Non-pigmented ciliary epithelial cell (primary cell): ENCODE measurements around the gene ADORA2A.

Experiments
- DNase-seq: peaks from one replicate; pipeline ENCODE4 v3.0.0-alpha.2; 2010; ENCODE audit warnings: low read depth

The ADORA2A gene

DNA sequence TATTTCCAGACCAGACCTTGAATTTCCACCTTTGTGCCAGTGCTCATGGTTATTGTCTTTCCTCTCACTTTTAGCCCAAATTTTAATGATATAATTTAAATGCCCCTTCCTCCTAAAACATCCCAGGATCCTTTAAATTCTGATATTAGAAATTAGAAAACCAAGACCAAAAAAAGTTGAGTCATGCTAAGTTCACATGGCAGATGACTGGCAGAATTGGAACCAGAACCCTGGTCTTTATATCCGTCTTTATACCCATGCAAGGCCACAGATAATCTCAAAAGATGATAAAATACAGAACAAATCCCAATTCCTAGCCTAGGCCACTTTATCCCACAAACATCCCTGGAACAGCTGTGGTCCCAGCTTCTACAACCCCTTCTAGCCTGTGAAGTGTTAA is 26.5 kb downstream of the ADORA2A start:
- no peak for DNase-seq

DNA sequence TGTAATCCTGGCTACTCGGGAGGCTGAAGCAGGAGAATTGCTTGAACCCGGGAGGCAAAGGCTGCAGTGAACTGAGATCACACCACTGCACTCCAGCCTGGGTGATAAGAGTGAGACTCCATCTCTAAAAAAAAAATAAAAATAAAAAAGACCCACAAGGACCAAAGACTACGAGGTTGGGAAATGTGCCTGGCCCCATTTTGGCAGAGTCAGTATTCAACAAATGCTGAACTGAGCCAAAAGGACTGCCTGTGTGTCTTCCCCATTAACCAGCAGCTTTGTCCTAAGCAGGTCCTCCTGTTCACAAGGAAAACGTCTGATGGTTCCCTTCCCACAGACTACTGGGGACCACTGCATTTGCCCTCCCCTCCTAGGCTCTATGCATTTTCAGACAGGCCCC is 27.6 kb downstream of the ADORA2A start:
- no peak for DNase-seq

DNA sequence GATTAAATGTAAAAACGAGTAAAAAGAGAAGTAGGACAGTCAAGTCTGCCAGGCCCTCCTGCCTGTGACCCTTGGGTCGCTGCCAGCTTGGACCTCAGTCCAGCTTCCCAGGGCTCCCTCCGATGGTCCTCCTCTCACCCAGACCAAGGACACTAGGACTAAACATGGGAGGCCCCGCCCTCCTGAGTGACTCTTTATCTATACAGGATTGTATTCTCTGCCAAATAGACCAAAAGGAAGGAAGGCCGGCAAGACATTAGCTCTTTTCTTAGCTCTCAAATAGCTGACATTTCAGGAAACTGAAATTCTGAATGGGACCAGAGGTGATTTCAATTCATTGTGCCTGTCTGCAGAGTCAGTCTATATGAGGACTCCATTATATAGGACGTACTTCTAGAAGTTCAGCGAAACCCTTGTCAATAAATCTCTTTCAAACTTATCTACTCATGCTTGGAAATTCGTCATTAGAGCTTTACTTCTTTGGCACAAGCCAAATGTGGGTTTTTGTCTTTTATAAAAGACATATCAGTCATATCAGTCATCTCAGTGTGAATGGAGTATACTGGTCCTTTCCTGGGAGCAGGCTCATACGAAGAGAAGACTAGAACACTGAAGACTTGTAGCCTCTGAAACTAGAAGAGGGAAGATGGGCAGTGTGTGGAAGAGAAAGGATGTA is 28.5 kb downstream of the ADORA2A start:
- no peak for DNase-seq

DNA sequence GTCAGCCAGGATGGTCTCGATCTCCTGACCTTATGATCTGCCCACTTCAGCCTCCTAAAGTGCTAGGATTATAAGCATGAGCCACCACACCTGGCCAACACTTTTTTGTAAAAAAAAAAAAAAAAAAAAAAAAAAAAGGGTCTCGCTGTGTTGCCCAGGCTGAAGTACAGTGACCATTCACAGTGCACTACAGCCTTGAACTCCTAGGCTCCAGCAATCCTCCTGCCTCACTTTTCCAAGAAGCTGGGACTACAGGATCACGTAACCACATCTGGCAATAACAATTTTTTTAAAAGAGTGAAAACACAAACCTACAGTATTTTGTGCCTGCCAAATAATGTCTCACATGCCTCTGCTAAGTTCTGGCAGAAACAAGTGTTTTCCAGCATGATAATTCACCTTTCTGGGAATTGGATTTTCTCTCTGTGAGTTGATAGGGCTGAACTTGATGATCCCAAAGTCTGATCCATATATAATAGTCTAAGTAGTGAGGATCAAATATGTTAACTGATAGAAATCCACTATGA is 30.6 kb downstream of the ADORA2A start:
- DNase-seq: no peak

DNA sequence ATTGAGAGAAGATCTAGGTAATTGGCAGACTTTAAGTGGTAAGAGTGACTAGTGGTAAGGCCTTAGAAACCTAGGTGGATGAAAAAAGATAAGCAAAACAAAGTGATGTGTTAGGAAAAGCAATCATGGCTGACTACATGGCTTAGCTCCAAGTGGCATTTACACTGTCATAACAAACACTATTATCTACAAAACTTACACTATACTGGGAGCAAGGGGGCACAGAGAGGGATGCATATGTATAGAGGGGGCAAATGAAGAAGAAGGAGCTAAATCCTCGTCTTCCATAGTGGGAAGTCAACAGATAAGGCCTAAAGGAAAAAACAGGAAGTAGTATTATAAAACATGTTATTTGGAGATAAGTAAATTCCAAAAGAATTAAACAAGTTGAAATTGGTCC is 32.5 kb downstream of the ADORA2A start:
- no peak for DNase-seq

DNA sequence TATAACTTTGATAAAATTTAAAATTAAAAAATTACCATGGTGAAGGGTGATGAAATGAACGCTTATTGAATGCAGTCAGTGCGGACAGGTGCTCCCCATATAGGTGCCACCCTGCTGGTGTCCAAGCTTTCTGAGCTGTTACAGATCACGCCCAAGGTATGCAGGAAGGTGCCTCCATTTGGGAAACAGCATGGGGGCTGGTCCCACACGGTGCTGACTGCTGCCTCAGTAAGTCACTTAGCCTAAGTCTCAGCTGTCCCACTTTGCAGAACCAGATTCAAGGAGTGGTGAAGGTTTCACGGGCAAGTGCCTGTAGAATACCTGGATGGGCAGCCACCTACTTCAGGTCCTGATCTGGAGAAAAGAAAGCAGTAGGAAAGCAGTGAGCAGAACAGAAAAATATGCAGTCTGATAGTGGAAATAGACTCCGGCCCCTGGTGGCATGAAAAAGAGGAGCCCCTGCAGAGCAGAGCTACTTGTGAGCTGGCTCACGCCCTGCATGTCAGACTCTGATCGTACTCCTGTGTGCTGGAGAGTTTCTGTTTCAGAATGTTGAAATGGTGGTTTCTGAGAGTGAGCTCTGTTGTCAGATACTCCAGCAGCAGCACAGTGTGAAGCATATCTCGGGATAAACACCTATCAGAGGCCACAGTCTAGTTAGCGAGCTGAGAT is 33.2 kb downstream of the ADORA2A start:
- no peak for DNase-seq

DNA sequence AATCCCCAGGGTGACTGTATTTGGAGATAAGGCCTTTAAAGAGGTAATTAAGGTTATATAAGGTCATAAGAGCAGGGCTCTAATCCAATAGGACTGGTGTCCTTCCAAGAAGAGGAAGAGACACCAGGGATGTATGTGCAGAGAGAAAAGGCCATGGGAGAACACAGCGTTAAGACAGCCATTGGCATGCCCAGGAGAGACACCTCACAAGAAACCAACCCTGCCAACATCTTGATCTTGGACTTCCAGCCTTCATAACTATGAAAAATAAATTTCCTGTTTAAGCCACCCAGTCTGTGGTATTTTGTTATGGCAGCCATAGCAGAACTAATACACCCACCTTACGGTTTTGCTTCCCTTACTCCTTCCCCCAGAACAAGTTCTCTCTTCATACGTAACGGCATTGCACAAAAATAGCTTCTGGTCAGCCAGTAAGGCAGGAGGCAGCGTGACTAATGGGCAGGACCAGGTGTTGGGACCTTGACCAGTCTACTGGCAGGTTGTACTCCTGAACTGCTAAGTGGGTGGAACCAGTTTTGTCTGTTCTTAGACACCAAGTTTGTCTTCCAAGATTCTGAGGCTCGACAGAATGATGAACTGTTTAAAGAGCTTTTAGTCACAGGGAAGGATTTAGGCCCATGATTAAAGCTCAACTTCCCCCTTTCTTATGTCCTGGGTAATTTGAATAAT is 35.8 kb downstream of the ADORA2A start:
- DNase-seq: no peak

DNA sequence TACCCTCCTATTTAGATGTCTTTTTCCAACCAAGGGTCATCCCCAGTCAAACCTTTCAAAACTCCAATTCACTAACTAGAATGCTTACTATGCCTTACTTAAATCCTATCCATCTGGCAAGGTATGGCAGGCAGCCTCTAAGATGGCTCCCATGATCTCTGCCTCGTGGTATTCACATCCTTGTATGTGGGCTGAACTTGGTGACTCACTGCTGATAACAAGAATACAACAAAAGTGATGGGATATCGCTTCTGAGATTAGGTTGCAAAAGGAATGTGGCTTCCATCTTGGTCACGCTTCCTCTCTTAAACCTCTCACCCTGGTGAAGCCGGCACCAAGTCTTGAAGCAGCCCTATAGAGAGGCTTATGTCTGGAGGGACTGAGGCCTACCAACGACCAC is 38.2 kb downstream of the ADORA2A start:
- DNase-seq: peak; percentile 89

DNA sequence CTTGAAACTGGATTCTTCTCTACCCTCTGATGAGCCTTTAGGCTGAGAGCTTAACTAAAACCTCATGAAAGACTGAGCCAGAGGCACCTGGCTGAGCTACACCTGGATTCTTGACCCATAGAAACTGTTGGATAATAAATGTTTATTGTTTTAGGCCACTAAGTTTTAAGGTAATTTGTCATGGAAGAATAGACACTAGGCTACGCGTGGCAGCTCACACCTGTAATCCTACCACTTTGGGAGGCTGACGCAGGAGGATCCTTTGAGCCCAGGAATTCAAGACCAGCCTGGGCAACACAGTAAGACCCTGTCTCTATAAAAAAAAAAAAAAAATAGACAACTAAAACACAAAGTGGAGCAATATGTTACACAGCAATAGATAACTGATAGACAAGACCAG is 38.6 kb downstream of the ADORA2A start:
- DNase-seq: no peak

DNA sequence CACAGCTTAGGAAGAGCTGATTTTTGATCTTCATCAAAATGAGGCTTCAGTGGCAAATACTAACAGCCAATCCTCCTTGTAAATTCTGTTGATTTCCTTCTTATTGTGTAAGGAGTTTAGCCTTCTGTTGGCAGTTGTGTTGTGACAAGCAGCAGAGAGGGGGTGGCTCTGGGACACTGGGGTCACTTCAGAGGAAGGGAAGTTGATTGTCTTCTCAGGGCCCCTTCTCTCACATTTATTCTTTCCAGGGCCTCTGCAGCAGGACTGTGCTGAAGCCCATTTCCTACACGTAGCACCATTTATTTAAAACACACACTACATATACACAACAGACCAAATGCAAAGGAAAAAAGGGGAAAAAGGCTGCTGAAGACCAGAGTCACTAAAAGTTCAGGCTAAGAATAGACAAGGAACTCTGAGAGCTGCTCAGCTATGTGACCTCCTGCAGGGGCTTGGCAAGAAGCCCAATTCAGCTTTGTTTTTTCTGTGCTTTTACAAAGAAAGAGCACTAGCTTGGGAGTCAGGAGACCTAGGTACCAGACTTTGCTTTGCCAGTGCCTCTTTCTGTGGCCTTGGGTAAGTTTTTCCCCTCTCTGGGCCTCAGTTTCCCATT is 39.4 kb downstream of the ADORA2A start:
- DNase-seq: peak; percentile 71

DNA sequence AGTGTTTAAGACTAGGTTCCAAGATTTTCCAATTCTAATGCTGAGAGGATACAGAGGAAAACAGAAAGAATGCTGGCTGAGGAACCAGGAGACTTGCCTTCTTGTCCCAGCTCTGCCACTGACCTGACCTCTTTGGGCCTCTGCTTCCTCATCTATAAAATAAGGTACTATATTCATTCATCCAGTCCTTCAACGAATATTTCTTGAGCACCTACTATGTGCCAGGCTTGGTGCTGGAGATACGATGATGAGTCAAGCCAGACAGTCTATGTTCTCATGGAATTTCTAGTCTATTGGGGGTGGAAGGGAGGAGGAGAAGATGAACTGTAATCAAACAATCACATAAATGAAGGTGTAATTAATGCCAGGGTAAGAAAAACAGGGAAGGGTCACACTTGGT is 39.9 kb downstream of the ADORA2A start:
- no peak for DNase-seq

DNA sequence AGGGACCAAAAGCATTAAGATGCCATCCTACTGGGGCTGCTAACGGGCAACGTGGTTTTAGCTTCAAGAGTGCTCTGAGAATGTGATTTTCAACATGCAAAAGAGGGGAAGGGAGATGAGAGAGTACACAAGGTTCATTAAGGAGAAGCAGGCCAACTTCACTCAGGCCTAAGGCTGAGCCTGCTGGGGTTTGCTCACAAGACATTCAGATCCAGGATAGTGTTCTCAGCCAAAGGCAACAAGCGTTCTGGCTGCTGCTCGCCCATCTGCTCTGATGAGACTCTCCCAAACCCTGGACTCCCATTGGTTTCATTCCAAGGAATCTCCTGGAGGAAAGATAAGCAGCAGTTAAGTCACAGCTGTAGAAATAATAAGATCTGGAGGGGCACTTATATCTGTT is 44.2 kb downstream of the ADORA2A start:
- peak; percentile 71 for DNase-seq

DNA sequence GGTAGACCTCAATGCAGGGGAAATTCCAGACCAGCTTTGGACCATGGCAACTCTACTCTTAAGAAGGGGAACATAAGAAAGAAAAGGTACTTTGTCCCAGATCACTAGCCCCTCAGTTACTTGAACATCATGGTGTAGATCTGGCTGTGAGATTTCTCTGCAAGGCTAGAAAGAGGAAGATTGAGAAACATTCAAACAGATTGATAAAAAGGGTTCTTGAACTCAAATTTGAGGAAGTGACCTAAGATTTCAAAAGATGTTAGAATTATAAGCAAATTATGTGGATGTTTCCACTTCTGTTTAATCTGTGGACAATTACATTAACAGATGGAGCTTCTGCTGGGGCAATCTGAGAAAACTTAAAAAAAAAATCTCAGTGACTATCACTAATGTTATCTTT is 45.9 kb downstream of the ADORA2A start:
- DNase-seq: no peak

DNA sequence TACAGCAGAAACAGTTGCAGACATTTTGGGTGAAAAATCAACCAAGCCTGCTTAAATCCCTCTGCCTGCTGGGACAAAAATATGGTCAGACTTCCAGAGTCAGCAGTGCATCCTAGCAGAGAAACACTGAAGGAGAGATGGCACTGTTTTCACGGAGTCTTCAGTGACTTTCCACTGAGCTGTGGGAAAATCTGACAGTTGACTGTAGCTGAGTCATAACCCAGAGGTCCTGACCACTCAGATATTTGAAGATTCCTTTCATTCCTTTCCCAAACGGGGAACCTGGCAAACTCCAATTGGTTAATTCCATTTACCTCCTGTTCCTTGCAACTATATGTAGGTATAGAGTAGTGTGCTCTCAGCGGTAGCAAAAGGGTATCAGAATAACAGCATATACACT is 46.8 kb downstream of the ADORA2A start:
- DNase-seq: peak; percentile 84

DNA sequence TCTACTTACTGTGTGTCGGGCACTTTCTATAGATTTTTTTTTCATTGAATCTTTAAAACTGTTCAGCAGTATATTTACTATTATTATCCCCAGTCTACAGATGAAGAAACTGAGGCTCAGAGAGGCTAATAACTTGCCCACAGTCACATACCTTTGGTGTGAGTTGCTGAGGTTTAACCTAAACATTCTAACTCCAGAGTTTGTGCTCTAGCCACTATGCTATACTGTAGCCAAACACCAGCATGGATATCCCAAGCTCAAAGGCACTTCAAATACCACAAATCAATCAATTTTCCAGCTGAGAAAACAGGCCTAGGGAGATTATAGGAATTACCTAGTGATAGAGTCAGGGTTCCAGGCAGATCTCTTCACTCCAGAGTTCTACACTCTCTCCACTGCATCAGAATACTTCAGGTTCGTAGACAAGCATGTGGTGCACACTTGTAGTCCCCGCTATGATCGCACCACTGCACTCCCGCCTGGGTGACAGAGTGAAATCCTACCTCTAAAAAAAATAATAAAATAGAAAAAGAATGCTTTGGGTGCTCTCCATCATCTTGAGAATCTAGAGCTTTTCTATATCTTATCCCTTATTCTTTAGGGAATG is 47.4 kb downstream of the ADORA2A start:
- no peak for DNase-seq

DNA sequence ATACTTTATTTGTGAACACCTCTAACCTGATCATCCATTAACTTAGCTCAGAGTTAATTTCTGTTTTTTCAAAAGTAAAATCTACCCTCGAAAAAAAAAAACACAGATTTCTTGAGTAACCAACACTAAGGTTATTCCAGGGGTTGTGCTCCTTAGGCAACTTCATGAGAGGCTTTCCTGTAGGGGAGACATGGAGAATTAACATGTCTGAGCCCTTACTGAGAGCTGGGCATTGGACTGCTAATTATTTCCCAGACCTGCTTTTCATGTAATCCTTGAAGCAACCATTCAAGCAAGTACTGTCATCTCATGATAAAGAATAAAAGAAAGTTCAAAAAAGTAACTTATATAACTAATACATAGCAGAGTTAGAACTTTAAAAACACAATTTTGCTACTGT is 54.2 kb downstream of the ADORA2A start:
- DNase-seq: no peak

DNA sequence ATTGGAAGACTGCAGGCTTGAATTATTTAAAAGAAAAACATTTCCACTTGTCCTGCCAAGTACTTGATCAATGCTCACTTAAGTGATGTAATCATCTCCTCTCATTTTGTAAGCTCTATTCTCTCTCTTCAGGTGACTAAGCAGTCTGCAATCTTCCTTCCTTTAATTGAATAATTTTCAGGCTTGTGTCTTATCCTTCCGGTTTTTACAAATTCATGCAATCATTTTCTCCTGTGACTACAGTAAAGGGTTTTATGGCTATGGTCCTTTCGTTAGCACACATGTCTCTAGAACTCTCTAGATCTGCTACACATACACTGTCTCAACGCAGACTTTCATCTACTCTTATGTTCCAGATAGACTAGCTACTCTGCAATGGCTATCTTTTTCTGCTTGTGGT is 55.2 kb downstream of the ADORA2A start:
- DNase-seq: peak; percentile 34

DNA sequence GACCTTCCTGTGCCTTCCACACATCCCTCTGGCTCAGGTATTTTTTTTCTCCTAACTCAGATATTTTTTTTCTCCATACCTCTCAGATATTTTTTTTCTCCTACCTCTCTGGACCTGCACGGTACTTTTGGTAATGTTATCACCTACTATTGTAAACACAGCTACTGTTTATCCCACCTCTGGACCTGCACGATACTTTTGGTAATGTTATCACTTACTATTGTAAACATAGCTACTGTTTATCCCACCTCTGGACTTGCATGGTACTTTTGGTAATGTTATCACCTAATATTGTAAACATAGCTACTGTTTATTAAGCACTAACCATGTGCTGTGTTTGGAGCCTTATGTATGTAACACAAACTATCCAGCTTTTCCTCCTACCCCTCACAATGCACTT is 55.6 kb downstream of the ADORA2A start:
- DNase-seq: no peak

DNA sequence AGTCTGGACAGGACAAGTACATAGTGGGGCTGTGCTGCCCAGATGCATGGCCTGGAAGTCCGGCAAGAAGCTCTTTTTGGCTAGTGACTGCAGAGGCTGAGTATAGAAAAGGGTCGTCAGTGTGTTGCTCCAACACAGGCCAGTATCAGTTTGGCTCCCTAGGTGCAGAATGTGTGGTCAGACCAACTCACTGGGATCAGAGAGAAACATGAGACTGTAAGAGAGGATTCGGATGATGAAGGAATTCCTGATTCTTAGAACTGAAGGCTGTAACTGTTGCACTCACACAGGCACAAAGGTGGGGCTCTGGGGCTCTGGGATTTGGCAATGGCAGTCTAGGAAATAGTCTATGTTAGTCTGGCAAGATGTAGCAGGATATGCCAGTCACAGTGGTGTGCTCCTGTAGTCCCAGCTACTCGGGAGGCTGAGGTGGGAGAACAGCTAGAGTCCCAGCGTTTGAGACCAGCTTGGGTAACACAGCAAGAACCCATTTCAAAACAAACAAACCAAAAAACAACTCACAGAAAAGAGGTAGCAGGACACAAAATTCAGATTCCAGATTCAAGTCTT is 56.7 kb downstream of the ADORA2A start:
- no peak for DNase-seq

DNA sequence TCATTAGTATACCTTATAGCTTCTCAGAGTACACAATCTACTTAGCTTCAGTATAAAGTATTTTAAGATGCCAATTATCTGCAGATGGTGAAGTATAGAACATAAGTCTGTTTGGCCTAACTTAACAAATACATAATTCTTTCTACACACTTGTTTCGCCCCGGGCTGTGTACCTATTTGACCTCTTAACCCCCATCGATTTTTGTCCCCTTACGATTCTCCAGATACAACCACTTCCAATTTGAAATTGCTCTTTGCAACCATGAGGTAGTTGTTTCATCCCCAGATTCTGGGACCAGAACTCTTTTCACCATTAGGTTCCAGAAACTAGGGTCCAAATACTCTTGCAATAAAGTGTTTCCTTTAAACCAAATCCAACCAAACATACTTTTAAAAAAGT is 57.8 kb downstream of the ADORA2A start:
- no peak for DNase-seq

DNA sequence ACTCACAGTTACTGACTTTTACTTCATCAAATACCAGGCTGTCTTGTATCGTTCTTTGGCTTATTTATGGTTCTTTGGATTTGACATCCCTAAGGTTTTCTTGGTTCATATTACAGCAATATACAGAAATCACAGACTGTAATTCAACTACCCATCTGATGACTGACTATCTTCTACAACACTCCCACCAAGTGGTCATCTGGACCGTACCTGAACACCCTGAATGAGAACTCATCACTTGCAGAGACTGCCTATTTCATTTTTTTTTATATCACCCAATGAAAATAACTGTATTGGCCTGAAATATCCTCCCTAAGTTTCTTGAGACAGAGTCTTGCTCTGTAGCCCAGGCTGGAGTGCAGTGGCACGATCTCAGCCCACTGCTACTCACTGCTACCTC is 58.2 kb downstream of the ADORA2A start:
- no peak for DNase-seq

DNA sequence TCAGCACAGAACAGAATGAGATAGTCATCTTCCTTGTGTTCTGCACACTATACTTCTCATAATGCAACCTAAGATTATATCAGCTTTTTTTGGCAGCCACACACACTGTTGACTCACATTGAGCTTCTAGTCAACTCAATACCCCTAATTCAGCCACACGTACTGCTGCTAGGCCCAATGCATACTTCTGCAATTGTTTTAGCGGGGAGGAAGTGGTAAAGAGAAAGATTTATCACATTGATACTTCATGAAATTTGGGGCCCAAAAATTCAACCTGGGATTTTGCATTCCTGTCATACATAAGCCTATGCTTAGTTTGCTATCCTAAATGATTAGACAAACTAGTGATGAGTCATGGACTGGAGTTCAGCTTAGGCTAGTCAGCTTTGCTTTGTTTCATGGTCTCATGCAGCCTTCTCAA is 59.1 kb downstream of the ADORA2A start:
- DNase-seq: peak; percentile 61
